DMS53 (cell line): ENCODE data around the gene ANKRD13D.

Source experiments
- DNase-seq: peaks from one replicate; lab custom pipeline; 2025; lab: John Stamatoyannopoulos, UW

The ANKRD13D gene

DNA sequence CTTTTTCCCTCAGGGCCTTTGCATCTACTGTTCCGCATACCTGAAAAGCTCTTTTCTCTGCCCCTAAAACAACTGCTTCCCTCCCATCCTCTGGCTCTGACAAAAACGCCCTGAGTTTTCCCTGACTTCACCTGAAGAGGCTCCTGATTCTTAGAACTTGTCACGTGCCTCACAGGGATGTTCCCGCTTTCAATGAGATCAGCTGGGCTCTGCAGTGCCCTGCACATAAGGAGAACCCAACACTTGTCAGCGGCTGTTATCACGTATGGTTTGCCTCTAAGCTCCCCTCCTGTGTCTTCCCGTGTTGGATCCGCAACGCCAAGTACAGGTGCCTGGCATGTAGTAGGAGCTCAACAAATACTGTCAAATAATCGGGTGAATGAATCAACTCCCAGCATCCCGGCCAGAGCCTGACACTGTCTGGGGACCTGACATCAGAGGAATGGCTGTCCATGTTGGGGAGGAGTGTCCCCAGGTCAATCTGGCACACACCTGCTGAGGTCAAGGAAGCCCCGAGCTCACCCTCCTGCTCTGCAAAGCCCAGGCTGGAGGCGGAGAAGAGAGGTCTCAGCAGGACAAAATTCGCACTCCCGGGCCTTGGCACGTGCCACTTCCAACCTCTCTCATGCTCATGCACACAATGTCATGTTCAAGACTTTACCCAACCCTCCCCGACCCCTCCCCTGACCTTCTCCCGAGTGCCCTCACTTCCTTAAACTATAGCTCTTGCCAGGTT lies 27.0 kb upstream of the ANKRD13D start:
- peak; percentile 77 for DNase-seq

DNA sequence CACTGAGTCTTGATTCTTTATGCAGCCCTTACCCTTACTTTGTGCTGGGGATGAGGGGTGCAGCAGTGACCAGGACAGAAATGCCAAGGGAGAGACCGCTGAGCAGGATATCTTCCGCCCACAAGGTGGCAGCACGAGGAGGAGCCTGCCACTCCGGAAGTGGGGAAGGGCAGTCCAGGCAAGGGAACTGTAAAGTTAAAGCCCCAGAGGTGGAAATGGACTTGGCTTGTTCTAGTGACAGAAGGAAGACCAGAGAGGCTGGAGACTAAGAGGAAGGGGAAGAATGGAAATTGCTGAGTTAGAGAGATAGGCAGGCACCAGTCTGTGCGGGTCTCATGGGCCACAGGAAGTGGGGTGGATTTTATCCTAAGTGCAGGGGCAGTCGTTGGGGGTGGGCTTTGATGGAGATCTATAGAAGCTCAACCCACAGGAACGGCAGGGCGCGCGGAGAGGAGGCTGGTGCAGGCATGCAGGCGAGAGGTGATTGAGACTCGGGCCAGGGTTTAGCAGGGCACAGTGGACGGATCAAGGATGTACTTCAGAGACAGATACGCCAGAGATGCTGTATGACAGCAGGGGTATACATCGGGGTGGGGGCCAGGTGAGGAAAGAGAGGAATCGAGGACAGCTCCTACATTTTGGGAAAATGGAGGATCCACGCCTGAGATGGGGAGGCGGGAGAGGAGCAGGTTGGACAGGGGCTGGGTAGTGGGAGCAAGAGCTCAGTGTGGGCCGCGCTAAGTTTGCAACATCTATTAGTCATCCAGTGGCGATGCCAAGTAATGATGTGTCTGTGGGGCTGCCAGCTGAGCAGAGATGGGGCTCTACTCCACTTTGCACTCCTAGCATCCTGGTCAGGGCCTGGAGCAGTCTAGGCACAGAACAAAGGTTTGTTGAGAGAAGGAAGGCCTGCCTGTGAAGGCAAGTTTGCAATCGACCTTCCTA lies 26.1 kb upstream of the ANKRD13D start:
- DNase-seq, result peak; percentile 95

DNA sequence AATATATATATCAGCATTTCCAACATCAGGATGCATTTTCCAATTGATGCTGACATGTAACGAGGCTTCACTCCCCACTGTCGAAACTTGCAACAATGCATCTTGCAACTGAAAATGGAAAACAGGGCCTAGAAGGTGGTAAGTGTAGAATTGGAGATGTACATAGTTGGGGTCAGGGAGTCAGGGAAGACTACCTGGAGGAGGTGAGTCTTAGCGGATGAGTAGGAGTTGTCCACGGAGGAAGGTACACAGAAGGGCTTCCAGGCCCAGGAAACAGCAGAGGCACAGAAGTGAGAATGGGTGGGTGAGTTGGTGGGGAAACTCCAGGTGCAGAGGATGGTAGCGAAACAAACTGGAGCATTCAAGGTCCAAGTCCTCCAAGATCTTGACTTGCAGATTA lies 24.8 kb upstream of the ANKRD13D start:
- DNase-seq, result no peak

DNA sequence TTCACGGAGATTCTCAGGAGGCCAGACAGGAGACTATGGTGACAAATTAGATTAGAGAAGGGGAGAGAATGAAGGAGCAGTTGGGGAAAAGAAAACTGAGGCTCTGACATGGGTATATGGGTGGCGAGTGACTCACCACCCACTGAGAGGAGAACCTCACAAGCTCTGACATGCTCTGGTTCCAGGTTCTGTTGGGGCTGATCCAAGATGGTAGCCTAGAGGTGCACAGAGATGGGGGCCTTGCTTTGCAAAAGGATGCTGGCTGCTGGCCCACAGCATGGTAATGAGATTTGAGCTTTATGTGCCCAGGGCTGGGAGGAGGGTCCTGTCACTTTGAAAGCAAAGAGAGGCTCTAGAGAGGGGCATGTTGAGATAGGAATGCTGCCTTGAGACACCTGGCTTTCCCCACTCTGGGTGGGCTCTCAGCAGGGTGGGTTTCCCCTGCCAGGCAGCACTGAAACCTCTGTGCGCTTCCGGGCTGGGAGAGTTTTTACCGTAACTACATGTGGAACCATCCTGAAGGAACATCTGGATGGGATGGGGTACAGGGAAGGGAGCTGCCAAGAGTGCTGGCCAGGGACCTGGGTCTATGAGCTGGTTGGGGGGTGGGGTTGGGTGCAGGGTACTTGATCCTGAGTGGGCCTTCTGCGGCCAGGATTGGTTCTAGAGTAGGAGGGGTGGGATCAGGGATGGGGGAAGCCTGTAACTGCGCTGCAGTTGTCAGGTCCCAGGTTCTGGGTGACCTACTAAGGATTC lies 24.0 kb upstream of the ANKRD13D start:
- DNase-seq, result no peak

- peak; percentile 89 for DNase-seq
Measured at GRCh38 chr11:67265633-67266448, 23.3 kb upstream of the ANKRD13D start.

DNA sequence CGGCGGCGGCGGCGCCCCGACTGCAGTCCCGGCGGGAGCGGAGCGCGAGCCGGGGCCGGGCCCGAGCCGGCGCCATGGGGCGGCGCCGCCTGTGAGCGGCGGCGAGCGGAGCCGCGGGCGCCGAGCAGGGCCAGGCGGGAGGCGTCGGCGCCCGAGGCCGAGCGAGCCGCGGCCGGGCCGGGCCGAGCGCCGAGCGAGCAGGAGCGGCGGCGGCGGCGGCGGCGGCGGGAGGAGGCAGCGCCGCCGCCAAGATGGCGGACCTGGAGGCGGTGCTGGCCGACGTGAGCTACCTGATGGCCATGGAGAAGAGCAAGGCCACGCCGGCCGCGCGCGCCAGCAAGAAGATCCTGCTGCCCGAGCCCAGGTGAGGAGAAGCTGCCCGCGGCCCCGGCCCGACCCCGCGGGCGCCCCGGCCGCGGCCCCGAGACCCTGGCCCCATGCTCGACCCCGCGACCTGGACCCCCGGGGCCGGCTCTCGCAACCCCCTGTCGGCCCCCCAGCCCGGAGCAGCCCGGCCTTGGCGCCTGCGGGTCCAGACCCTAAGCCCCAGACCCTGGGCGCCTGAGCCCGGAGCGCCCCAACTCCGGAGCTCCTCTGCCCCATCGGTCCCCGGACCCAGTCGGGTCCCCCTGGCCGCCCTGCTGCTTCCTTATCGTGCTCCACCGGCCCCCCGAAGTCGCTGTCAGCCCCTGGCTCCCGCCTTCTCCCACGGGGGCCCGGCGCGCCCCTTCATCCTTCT lies 22.5 kb upstream of the ANKRD13D start, which contains the start of gene GRK2:
GRK2 (plus strand) TSS at position 25 of the 739 bp plus-strand sequence; CDS start at position 252, 227 bp downstream.
- DNase-seq, result peak; percentile 89

DNA sequence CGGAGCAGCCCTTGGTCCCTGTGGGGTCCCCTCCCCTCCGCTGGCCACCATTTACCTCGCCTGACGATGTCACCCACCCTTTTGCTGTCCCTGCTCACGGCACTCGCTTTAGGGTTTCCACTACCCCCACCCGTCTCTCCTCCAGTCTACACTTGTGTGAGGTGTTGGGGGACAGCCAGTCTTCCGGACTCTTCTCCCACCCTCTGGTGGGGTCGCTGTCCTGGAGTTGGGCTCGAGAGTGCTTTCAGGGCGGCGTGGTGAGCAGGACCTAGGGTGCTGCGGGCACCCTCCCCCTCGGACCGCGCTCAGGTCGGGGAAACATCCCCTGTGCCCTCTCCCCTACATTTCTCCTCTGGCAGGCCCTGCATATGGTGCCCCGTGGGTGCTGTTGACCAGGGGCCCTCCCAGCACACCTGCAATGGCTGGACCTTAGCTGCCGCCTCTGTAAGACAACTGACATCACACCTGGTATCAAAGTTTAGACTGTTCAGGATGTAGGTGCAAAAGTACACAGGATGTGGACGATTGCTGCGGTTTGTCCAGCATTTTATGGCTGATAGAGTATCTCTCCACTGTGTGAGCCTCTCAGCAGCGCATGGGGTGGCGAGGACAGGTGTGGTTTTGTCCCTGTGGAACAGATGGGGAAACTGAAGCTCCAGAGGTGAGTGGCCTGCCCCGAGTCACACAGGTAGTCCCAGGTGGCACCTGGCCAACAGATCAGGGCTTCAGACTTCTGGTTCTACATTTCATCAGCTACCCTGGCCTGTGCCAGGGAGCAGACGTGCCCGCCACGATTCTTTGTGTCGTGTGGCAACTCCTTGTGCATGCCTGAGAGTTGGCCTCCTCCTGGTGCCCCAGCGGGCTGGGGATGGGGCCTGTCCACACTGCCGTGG lies 21.7 kb upstream of the ANKRD13D start:
- peak; percentile 78 for DNase-seq

GRCh38 chr11:67268081-67268961 lies 20.8 kb upstream of the ANKRD13D start:
- DNase-seq, result no peak

DNA sequence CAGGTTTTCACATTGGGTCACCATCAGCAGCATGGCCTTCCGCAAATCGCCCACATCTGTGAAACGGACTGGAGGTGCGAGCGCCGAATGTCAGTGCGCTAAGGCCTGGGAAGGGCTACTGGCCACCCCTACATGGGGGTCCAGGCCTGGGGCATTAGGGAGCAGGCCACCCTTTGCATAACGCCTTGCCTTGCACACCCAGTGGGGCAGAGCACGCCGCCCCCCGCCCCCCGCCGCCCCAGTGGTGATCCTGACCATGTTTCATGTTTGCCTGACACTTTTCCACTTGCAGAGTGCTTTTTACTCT lies 20.2 kb upstream of the ANKRD13D start:
- DNase-seq, result no peak

- DNase-seq, result no peak
Measured at GRCh38 chr11:67269401-67270255, 19.5 kb upstream of the ANKRD13D start.

DNA sequence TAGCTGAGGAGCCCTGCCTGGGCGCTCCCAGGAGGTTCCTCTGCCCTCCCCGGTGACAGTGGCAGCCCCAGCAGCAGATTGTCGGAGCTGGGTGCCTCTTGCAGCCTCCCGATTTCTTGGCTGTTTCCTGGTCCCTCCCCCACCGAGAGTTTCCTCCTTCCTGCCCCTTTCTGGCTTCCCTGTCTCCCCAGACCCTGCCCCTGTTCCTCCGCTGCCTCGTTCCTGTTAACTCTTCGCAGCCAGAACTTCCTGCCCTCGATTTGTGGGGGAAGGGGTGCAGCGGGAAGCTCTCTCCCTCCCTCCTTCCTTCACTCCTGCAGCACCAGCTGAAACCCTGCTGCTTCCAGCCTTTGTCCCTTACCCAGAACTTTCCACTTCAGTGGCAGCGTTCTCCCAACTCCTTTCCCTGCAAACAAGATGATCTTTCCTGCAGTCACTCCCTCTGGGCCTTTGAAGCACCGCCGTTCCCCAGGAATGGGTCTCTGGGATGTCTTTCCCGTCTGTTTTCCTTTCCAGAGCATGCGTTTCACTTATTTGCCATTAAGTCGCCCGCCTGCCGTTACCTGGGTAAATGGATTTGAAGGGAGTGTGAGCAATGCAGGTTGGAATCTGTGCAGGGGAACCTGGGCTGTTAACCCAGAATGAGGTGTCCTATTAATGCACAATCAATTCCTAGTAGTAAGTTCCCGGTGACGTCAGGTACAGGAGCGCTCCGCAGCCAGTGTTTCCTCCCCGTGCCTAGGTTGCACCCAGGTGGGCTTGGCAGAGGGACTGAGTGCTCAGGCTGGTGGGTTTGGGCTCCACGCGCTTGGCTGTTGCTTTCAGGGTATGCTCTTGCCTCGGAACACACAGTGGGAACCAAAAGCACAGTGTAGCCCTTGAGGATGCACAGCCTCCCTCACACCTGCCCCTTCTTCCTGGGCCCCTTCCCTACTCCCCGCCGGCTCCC lies 18.6 kb upstream of the ANKRD13D start:
- DNase-seq, result no peak

- DNase-seq, result no peak
Measured at GRCh38 chr11:67271205-67271540, 17.9 kb upstream of the ANKRD13D start.

DNA sequence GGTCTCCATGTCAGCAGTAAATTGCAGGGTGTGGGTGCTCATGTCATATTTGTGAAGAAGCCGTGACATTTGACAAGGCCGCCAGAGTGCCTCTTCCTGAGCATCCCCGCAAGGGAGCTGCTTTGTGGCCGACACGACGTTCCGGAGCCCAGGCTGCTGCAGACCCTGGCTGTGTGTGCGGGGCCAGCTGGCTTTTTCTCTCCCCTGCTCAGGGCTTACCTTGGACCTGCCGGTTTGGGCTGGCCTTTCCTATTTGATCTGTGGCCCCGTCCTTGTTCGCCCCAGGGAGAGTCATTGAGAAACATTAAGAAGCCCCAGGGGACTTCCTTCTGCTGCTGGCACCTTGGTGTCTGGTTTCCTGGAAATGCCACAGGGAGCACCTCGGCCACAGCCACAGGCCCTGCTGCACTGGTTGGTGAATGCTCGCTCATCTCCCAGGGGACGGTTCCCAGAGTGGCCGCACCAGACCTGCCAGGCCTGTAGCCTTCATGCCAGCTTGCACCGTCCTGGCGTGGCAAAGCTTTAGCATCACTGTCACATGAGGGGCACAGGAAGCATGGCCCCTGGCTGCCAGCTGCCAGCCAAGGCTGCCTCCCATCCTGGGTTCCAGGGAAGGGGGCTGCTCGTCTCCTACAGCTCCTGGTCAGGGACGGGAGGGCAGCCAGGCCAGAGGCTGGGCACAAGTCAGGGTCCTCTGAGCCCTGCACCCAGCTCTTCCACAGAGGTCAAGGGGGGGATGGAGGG lies 17.4 kb upstream of the ANKRD13D start:
- DNase-seq, result no peak

- no peak for DNase-seq
Measured at GRCh38 chr11:67272327-67273259, 16.5 kb upstream of the ANKRD13D start.
